CD4-positive, alpha-beta T cell (primary cell): ENCODE results near the gene COL1A1. TPM values are rescaled to one million over a fixed set of nuclear protein-coding genes. Genes with fewer than 3 reads are reported as not detected.

Experiments used
- ATAC-seq: fragments of 200-7000 bp; cut with Tn5 transposase; one replicate; pipeline ENCODE4 v1.10.0; 2022; ENCODE audit warnings: mild to moderate bottlenecking; ENCODE audit not compliant: poor library complexity
- CTCF ChIA-PET: fragments of 350-600 bp; sonication (Branson Sonifier 250); formaldehyde crosslinking; loops from one replicate; lab custom pipeline; 2021; ENCODE audit warnings: antibody characterized with exemption, inconsistent platforms; lab: Charles Lee
- POLR2A ChIA-PET: fragments of 350-600 bp; sonication (Branson Sonifier 250); formaldehyde crosslinking; loops from one replicate; lab custom pipeline; 2021; ENCODE audit warnings: antibody characterized with exemption, inconsistent platforms; lab: Charles Lee
- DNase-seq, 14 experiments: peaks; one replicate each; pipeline ENCODE4 v3.0.0-alpha.2; 2013 to 2020; ENCODE audit warnings: mixed read lengths in 2 of 14
- H3K27ac ChIP-seq, 2 donors: one replicate each; pipeline versions ENCODE4 v1.5.1 to v1.7.0; 2013; ENCODE audit warnings: low read length in 2 of 2, low read depth in 1 of 2, mild to moderate bottlenecking in 1 of 2
- H3K27me3 ChIP-seq, 2 experiments: 1 replicate in 1 of 2; 2 replicates in 1 of 2; pipeline versions ENCODE4 v1.6.1 to v1.7.0; 2013; ENCODE audit warnings: low read length in 2 of 2, control low read depth in 1 of 2, mild to moderate bottlenecking in 1 of 2, moderate library complexity in 1 of 2; ENCODE audit not compliant: insufficient read depth in 2 of 2, control insufficient read depth in 1 of 2
- H3K36me3 ChIP-seq: one replicate; pipeline ENCODE4 v1.6.1; 2013; ENCODE audit warnings: low read length, control low read depth; ENCODE audit not compliant: insufficient read depth
- H3K4me1 ChIP-seq: one replicate; pipeline ENCODE4 v1.6.1; 2013; ENCODE audit warnings: low read length, control low read depth; ENCODE audit not compliant: insufficient read depth
- H3K4me3 ChIP-seq: one replicate; pipeline ENCODE4 v1.5.1; 2013; ENCODE audit warnings: mild to moderate bottlenecking, low read length, moderate library complexity
- H3K9me3 ChIP-seq, 2 experiments: 1 replicate in 1 of 2; 2 replicates in 1 of 2; pipeline versions ENCODE4 v1.6.1 to v1.7.0; 2013; ENCODE audit warnings: low read length in 2 of 2, mild to moderate bottlenecking in 2 of 2, control low read depth in 1 of 2, moderate library complexity in 1 of 2; ENCODE audit not compliant: control insufficient read depth in 1 of 2, insufficient read depth in 1 of 2
- H3K27ac Mint-ChIP-seq: one replicate; pipeline ENCODE4 v1.8.0; 2020; ENCODE audit warnings: mixed read lengths
- H3K27me3 Mint-ChIP-seq: one replicate; pipeline ENCODE4 v1.8.0; 2021; ENCODE audit warnings: mixed read lengths
- H3K36me3 Mint-ChIP-seq: one replicate; pipeline ENCODE4 v1.8.0; 2021; ENCODE audit warnings: low read depth, mixed read lengths
- H3K4me1 Mint-ChIP-seq: one replicate; pipeline ENCODE4 v1.8.0; 2021; ENCODE audit warnings: low read depth, mixed read lengths
- H3K4me3 Mint-ChIP-seq: one replicate; pipeline ENCODE4 v1.8.0; 2020; ENCODE audit warnings: mild to moderate bottlenecking, mixed read lengths
- H3K9me3 Mint-ChIP-seq: one replicate; pipeline ENCODE4 v1.8.0; 2020; ENCODE audit warnings: mixed read lengths
- CTCF ChIP-seq: fragments of 200-600 bp; IDR thresholded peaks from one replicate; pipeline ENCODE4 v1.8.0; 2022; ENCODE audit warnings: antibody characterized with exemption, mild to moderate bottlenecking
- intact Hi-C, 2 experiments: fragments of 100-400 bp; cut with DNase I in 1 of 2; cut with micrococcal nuclease in 1 of 2; formaldehyde crosslinking; loops; one replicate each; pipeline versions ENCODE4 v1.15.1 to v1.9.0; 2023 to 2025; cut with DNase I, micrococcal nuclease
- total RNA-seq, 174 experiments: library from RNA in 2 of 174; stranded (reverse) in 2 of 174; gene quantifications; one replicate each; pipeline ENCODE4 v1.2.3 and lab custom pipeline; 2021 to 2026

COL1A1 gene
- total RNA-seq, 2 experiments from 2014 or later, result 10.0 to 11.4 TPM

GRCh38 chr17:50185631-50186471, 15.6 kb downstream of the COL1A1 start:
- CTCF ChIA-PET, result interaction anchor here (0.5 kb wide), 1 partner anchor 400 kb away, joined by 3 read pairs; no protein-coding TSS in a partner anchor
- no peaks in the 10 kb centered on the region for H3K27me3 Mint-ChIP-seq
- no peaks in the 10 kb centered on the region for H3K9me3 Mint-ChIP-seq
- no peaks in the 10 kb centered on the region for H3K9me3 ChIP-seq
- no peaks in the 10 kb centered on the region for H3K36me3 Mint-ChIP-seq
- ATAC-seq (no peak), DNase-seq (no peak)
- no peaks in the 10 kb centered on the region for H3K27me3 ChIP-seq
- H3K27ac ChIP-seq, result no peak overlapping the region
- H3K4me1 ChIP-seq, result peaks cover 17% of the 10 kb centered on the region
- no peak for TF ChIP-seq CTCF
- H3K4me3 Mint-ChIP-seq, result no peak overlapping the region
- intact Hi-C loops, result no loop called here
- H3K4me1 Mint-ChIP-seq, result peaks cover 15% of the 10 kb centered on the region
- no peaks in the 10 kb centered on the region for H3K36me3 ChIP-seq
- no peak overlapping the region for H3K4me3 ChIP-seq
- POLR2A ChIA-PET, result no interaction called here
- H3K27ac Mint-ChIP-seq, result no peak overlapping the region

GRCh38 chr17:50184611-50185398, 16.6 kb downstream of the COL1A1 start:
- intact Hi-C loops, result no loop called here
- Histone ChIP-seq H3K27me3 (no peaks in the 10 kb centered on the region), H3K27ac (no peak overlapping the region), H3K4me3 (no peak overlapping the region), H3K36me3 (no peaks in the 10 kb centered on the region), H3K4me1 (peaks cover 17% of the 10 kb centered on the region), H3K9me3 (no peaks in the 10 kb centered on the region)
- Mint-ChIP-seq H3K9me3 (no peaks in the 10 kb centered on the region), H3K36me3 (no peaks in the 10 kb centered on the region), H3K4me3 (peak overlapping the region; percentile 20), H3K27me3 (no peaks in the 10 kb centered on the region), H3K27ac (no peak overlapping the region), H3K4me1 (peaks cover 15% of the 10 kb centered on the region)
- POLR2A ChIA-PET, result no interaction called here
- no peak for TF ChIP-seq CTCF
- CTCF ChIA-PET, result no interaction called here
- DNase-seq, result no peak
- ATAC-seq, result no peak

GRCh38 chr17:50184064-50184463, 17.4 kb downstream of the COL1A1 start:
- H3K4me3 Mint-ChIP-seq, result peak overlapping the region; percentile 49
- Histone ChIP-seq H3K9me3 (no peaks in the 10 kb centered on the region), H3K36me3 (no peaks in the 10 kb centered on the region), H3K4me1 (peaks cover 17% of the 10 kb centered on the region), H3K27me3 (no peaks in the 10 kb centered on the region), H3K27ac (no peak overlapping the region), H3K4me3 (peak overlapping the region; percentile 24)
- no peaks in the 10 kb centered on the region for H3K27me3 Mint-ChIP-seq
- peak; percentile 11 for TF ChIP-seq CTCF
- CTCF ChIA-PET, result no interaction called here
- ATAC-seq, result peak; percentile 34
- no peak for DNase-seq
- H3K4me1 Mint-ChIP-seq, result peaks cover 15% of the 10 kb centered on the region
- H3K36me3 Mint-ChIP-seq, result no peaks in the 10 kb centered on the region
- POLR2A ChIA-PET, result no interaction called here
- peak overlapping the region; percentile 32 for H3K27ac Mint-ChIP-seq
- intact Hi-C loops, result no loop called here
- no peaks in the 10 kb centered on the region for H3K9me3 Mint-ChIP-seq
